Natural killer cell (primary cell): Measurements from ENCODE around the gene NWD2. TPM values are rescaled to one million over a fixed set of nuclear protein-coding genes. Genes with fewer than 3 reads are reported as not detected.
A peak's percentile ranks its signal among the peaks of the same experiment; 100 is the strongest.

ENCODE experiments used
- ATAC-seq, 3 donors: fragments of 150-1000 bp in 2 of 3; fragments of 200-7000 bp in 1 of 3; cut with Tn5 transposase; 1 replicate in 1 of 3; 2 replicates in 2 of 3; pipeline ENCODE4 v1.10.0; 2021; ENCODE audit warnings: mild to moderate bottlenecking in 2 of 3, moderate library complexity in 2 of 3
- DNase-seq, 2 donors: peaks; one replicate each; pipeline versions ENCODE4 v3.0.0 to v3.0.0-alpha.2; 2013 to 2021; ENCODE audit warnings: mixed read lengths in 1 of 2
- H3K27ac ChIP-seq: one replicate; pipeline ENCODE4 v1.5.1; 2013; ENCODE audit warnings: mild to moderate bottlenecking, low read length
- H3K27me3 ChIP-seq: one replicate; pipeline ENCODE4 v1.6.1; 2013; ENCODE audit warnings: low read length; ENCODE audit not compliant: control insufficient read depth, insufficient read depth
- H3K36me3 ChIP-seq: one replicate; pipeline ENCODE4 v1.6.1; 2013; ENCODE audit warnings: low read length; ENCODE audit not compliant: control insufficient read depth, insufficient read depth
- H3K4me1 ChIP-seq: one replicate; pipeline ENCODE4 v1.6.1; 2013; ENCODE audit warnings: low read length; ENCODE audit not compliant: control insufficient read depth, insufficient read depth
- H3K4me3 ChIP-seq: one replicate; pipeline ENCODE4 v1.5.1; 2013; ENCODE audit warnings: low read length
- H3K9me3 ChIP-seq: one replicate; pipeline ENCODE4 v1.6.1; 2013; ENCODE audit warnings: low read length; ENCODE audit not compliant: control insufficient read depth, insufficient read depth
- H3K27ac Mint-ChIP-seq, 2 donors: one replicate each; pipeline ENCODE4 v1.8.0; 2022; ENCODE audit warnings: mild to moderate bottlenecking in 2 of 2, mixed read lengths in 2 of 2, moderate library complexity in 1 of 2
- H3K27me3 Mint-ChIP-seq, 2 donors: one replicate each; pipeline ENCODE4 v1.8.0; 2022; ENCODE audit warnings: low read depth in 2 of 2, mixed read lengths in 2 of 2
- H3K36me3 Mint-ChIP-seq: one replicate; pipeline ENCODE4 v1.8.0; 2022; ENCODE audit warnings: mixed read lengths
- H3K4me1 Mint-ChIP-seq, 2 donors: one replicate each; pipeline ENCODE4 v1.8.0; 2022; ENCODE audit warnings: mixed read lengths in 2 of 2
- H3K4me3 Mint-ChIP-seq: one replicate; pipeline ENCODE4 v1.8.0; 2022; ENCODE audit warnings: mild to moderate bottlenecking, moderate library complexity, mixed read lengths
- H3K9me3 Mint-ChIP-seq, 2 donors: one replicate each; pipeline ENCODE4 v1.8.0; 2022; ENCODE audit warnings: mixed read lengths in 2 of 2
- CTCF ChIP-seq: fragments of 200-600 bp; IDR thresholded peaks from one replicate; pipeline ENCODE4 v1.8.0; 2022; ENCODE audit warnings: antibody characterized with exemption
- WGBS: methylation state at CpG from one replicate; pipeline ENCODE4 v1.1.7; 2013; ENCODE audit warnings: missing lambda C conversion rate; ENCODE audit not compliant: insufficient coverage; 5-methylcytosine and 5-hydroxymethylcytosine counted together
- intact Hi-C: fragments of 100-400 bp; cut with micrococcal nuclease; formaldehyde crosslinking; loops from one replicate; pipeline ENCODE4 v1.14.2; 2022
- total RNA-seq, 4 donors: library from RNA; stranded (reverse); fragments of 120-200 nt in 1 of 4; gene quantifications; one replicate each; pipeline versions ENCODE4 v1.2.3 to v1.2.4, GENCODE V29; 2013 to 2022

The NWD2 gene
- total RNA-seq, 3 donors from 2014 or later (not counting 1 experiment from before 2014, with no cell fraction given) = not detected

- no peak overlapping the region for H3K4me3 ChIP-seq
- no peaks in the 10 kb centered on the region for H3K36me3 ChIP-seq
- Mint-ChIP-seq H3K9me3 (no peaks in the 10 kb centered on the region), H3K4me1 (no peaks in the 10 kb centered on the region), H3K36me3 (no peaks in the 10 kb centered on the region), H3K27ac (no peak overlapping the region), H3K27me3 (peaks cover 7 to 8% of the 10 kb centered on the region in 2 donors), H3K4me3 (no peak overlapping the region)
- no peak overlapping the region for H3K27ac ChIP-seq
- no peaks in the 10 kb centered on the region for H3K9me3 ChIP-seq
- WGBS = 100% methylated on average over 1 of the region's 1 CpG
- H3K27me3 ChIP-seq = no peaks in the 10 kb centered on the region
- TF ChIP-seq CTCF = no peak
- intact Hi-C loops = no loop called here
- H3K4me1 ChIP-seq = no peaks in the 10 kb centered on the region
- DNase-seq = no peak
- no peak for ATAC-seq
Observed at GRCh38 chr4:37470245-37470644, 225.7 kb downstream of the NWD2 start.

DNA sequence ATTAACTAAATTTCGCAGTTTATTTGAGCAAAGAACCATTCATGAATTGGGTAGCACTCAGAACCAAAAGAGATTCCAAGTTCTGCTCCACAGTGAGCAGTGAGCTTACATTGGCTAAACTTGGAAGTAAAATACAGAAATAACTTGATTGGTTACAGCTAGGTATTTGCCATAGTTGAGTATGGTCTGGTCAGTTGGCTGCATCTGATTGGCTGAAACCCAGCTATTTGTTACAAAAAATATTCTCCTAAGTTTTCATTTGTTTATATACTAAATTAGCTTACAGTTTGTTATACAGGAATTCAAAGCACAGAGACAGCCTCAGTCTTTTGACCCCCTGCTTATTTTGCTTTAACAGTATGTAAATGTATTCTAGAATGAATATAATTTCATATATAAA lies 226.6 kb downstream of the NWD2 start:
- 93% methylated on average over 1 of the region's 1 CpG for WGBS
- TF ChIP-seq CTCF = no peak
- H3K36me3 Mint-ChIP-seq = no peaks in the 10 kb centered on the region
- intact Hi-C loops = no loop called here
- no peak overlapping the region for H3K27ac Mint-ChIP-seq
- no peaks in the 10 kb centered on the region for H3K9me3 Mint-ChIP-seq
- no peak overlapping the region for H3K4me3 Mint-ChIP-seq
- Histone ChIP-seq H3K4me3 (no peak overlapping the region), H3K9me3 (no peaks in the 10 kb centered on the region), H3K4me1 (no peaks in the 10 kb centered on the region), H3K27ac (no peak overlapping the region), H3K36me3 (no peaks in the 10 kb centered on the region), H3K27me3 (no peaks in the 10 kb centered on the region)
- ATAC-seq = no peak
- H3K4me1 Mint-ChIP-seq = no peaks in the 10 kb centered on the region
- peaks cover 7 to 8% of the 10 kb centered on the region in 2 donors for H3K27me3 Mint-ChIP-seq
- no peak for DNase-seq

- Mint-ChIP-seq H3K27ac (no peak overlapping the region), H3K4me1 (no peaks in the 10 kb centered on the region), H3K4me3 (no peak overlapping the region), H3K27me3 (peaks cover 8 to 9% of the 10 kb centered on the region in 2 donors), H3K9me3 (no peaks in the 10 kb centered on the region), H3K36me3 (no peaks in the 10 kb centered on the region)
- no peak for TF ChIP-seq CTCF
- no peak for DNase-seq
- Histone ChIP-seq H3K27me3 (no peaks in the 10 kb centered on the region), H3K36me3 (no peaks in the 10 kb centered on the region), H3K4me3 (no peak overlapping the region), H3K27ac (no peak overlapping the region), H3K4me1 (no peaks in the 10 kb centered on the region), H3K9me3 (no peaks in the 10 kb centered on the region)
- WGBS = 49% methylated on average over 5 of the region's 5 CpGs
- ATAC-seq = peak in 1 of 3 donors; percentile 27
- intact Hi-C loops = no loop called here
Observed at GRCh38 chr4:37471971-37472370, 227.4 kb downstream of the NWD2 start.

DNA sequence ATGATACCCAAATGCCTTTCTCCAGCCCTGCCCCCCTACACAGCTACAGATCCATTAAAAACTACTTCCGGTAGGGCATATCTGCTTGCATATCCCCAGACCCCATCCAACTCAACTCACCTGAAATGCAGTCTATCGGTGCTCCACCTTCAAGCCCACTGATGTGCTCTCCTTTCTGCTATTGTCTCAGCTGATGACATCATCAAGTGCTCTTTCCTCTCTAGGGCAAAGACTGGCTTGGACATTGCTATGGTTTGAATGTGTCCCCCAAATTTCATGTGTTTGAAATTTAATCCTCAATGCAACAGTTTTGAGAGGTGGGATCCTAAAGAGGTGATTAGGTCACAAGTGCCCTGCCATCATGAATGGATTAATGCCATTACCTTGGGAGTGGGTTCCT lies 229.3 kb downstream of the NWD2 start:
- Mint-ChIP-seq H3K4me1 (no peaks in the 10 kb centered on the region), H3K36me3 (no peaks in the 10 kb centered on the region), H3K9me3 (no peaks in the 10 kb centered on the region), H3K27ac (no peak overlapping the region), H3K27me3 (peaks cover 13 to 22% of the 10 kb centered on the region in 2 donors), H3K4me3 (no peak overlapping the region)
- Histone ChIP-seq H3K4me3 (no peak overlapping the region), H3K4me1 (no peaks in the 10 kb centered on the region), H3K9me3 (no peaks in the 10 kb centered on the region), H3K27me3 (no peaks in the 10 kb centered on the region), H3K27ac (no peak overlapping the region), H3K36me3 (no peaks in the 10 kb centered on the region)
- intact Hi-C loops = no loop called here
- TF ChIP-seq CTCF = no peak
- WGBS = 95% methylated on average over 2 of the region's 2 CpGs
- DNase-seq (no peak), ATAC-seq (no peak)
